Measurements from ENCODE around the gene RELN. TPM values are rescaled to one million over a fixed set of nuclear protein-coding genes. Genes with fewer than 3 reads are reported as not detected.

RELN gene
- total and polyA plus RNA-seq, 2 of the 13 experiments (the other 11 are each of a cell fraction or from before 2014, with no cell fraction given) = 315 to 332 TPM

DNA sequence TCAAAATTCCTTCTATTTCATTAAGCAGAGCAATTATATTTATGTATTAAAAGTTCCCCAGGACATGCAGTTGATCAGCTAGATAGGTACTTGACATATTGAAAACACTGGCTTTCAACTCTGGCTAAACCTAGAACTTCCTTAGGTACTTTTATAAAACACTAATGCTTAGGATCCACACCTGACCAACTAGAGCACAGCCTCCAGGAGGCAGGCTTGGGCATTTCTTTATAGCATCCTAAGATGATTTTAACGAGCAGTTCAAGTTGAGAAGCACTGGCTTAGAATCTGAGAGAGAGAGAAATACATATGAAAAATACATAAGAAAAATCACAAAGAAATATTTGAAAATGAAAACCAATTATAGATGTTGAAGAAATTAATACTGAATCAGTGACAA lies 564.3 kb downstream of the RELN start:
- 16% methylated on average over 1 of the region's 1 CpG for WGBS (ENCODE audit: low lambda C conversion rate)
- TF ChIP-seq ZNF7 (CRISPR knock-in tag; IDR thresholded peaks at IDR 0.05) = no peak
- TF ChIP-seq ZFP36 (IDR thresholded peaks at IDR 0.05; ENCODE audit: borderline replicate concordance, low read depth, low read length, partially characterized antibody) = no peak
- no peak for TF ChIP-seq SETDB1 (CRISPR knock-in tag; IDR thresholded peaks at IDR 0.05; ENCODE audit: borderline replicate concordance)
- TF ChIP-seq FOSL1 (CRISPR knock-in tag; IDR thresholded peaks at IDR 0.05; ENCODE audit: borderline replicate concordance) = no peak
- no peak for TF ChIP-seq MTA1 (CRISPR knock-in tag; IDR thresholded peaks at IDR 0.05; ENCODE audit: borderline replicate concordance)
- no peak for TF ChIP-seq ZSCAN20 (CRISPR knock-in tag; IDR thresholded peaks at IDR 0.05; ENCODE audit: borderline replicate concordance)
- no peak for TF ChIP-seq ZNF614 (CRISPR knock-in tag; IDR thresholded peaks at IDR 0.05; ENCODE audit: borderline replicate concordance)
- TF ChIP-seq TCF12 (IDR thresholded peaks at IDR 0.05) = no peak
- no peak for TF ChIP-seq TCF12 (CRISPR knock-in tag; IDR thresholded peaks at IDR 0.05)
- TF ChIP-seq, protein P1, sequence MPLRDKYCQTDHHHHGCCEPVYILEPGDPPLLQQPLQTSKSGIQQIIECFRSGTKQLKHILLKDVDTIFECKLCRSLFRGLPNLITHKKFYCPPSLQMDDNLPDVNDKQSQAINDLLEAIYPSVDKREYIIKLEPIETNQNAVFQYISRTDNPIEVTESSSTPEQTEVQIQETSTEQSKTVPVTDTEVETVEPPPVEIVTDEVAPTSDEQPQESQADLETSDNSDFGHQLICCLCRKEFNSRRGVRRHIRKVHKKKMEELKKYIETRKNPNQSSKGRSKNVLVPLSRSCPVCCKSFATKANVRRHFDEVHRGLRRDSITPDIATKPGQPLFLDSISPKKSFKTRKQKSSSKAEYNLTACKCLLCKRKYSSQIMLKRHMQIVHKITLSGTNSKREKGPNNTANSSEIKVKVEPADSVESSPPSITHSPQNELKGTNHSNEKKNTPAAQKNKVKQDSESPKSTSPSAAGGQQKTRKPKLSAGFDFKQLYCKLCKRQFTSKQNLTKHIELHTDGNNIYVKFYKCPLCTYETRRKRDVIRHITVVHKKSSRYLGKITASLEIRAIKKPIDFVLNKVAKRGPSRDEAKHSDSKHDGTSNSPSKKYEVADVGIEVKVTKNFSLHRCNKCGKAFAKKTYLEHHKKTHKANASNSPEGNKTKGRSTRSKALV (CRISPR knock-in tag; IDR thresholded peaks at IDR 0.05) = no peak
- TF ChIP-seq RNF2 (conservative IDR thresholded peaks at IDR 0.05; ENCODE audit: low read depth) = no peak
- TF ChIP-seq ZNF33A (CRISPR knock-in tag; IDR thresholded peaks at IDR 0.05; ENCODE audit: borderline replicate concordance) = no peak
- TF ChIP-seq AGO1 (IDR thresholded peaks at IDR 0.05; ENCODE audit: low read depth, low read length, poor library complexity, severe bottlenecking) = no peak
- TF ChIP-seq, protein P2, sequence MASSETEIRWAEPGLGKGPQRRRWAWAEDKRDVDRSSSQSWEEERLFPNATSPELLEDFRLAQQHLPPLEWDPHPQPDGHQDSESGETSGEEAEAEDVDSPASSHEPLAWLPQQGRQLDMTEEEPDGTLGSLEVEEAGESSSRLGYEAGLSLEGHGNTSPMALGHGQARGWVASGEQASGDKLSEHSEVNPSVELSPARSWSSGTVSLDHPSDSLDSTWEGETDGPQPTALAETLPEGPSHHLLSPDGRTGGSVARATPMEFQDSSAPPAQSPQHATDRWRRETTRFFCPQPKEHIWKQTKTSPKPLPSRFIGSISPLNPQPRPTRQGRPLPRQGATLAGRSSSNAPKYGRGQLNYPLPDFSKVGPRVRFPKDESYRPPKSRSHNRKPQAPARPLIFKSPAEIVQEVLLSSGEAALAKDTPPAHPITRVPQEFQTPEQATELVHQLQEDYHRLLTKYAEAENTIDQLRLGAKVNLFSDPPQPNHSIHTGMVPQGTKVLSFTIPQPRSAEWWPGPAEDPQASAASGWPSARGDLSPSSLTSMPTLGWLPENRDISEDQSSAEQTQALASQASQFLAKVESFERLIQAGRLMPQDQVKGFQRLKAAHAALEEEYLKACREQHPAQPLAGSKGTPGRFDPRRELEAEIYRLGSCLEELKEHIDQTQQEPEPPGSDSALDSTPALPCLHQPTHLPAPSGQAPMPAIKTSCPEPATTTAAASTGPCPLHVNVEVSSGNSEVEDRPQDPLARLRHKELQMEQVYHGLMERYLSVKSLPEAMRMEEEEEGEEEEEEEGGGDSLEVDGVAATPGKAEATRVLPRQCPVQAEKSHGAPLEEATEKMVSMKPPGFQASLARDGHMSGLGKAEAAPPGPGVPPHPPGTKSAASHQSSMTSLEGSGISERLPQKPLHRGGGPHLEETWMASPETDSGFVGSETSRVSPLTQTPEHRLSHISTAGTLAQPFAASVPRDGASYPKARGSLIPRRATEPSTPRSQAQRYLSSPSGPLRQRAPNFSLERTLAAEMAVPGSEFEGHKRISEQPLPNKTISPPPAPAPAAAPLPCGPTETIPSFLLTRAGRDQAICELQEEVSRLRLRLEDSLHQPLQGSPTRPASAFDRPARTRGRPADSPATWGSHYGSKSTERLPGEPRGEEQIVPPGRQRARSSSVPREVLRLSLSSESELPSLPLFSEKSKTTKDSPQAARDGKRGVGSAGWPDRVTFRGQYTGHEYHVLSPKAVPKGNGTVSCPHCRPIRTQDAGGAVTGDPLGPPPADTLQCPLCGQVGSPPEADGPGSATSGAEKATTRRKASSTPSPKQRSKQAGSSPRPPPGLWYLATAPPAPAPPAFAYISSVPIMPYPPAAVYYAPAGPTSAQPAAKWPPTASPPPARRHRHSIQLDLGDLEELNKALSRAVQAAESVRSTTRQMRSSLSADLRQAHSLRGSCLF (CRISPR knock-in tag; IDR thresholded peaks at IDR 0.05; ENCODE audit: borderline replicate concordance) = no peak
- TF ChIP-seq, protein P3, sequence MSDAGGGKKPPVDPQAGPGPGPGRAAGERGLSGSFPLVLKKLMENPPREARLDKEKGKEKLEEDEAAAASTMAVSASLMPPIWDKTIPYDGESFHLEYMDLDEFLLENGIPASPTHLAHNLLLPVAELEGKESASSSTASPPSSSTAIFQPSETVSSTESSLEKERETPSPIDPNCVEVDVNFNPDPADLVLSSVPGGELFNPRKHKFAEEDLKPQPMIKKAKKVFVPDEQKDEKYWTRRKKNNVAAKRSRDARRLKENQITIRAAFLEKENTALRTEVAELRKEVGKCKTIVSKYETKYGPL (CRISPR knock-in tag; IDR thresholded peaks at IDR 0.05) = no peak
- no peak for DNase-seq (ENCODE audit: low spot score)
- in situ Hi-C loops (cut with HindIII; ENCODE audit: extremely low pct_ligation_motif_present, low pct_unique_long_range_greater_than_20kb) (loop anchor here (25.0 kb wide), 1 partner anchor 737 kb away; no protein-coding TSS in a partner anchor), intact Hi-C loops (cut with micrococcal nuclease; ENCODE audit: unreplicated experiment) (no loop called here)
- no peak overlapping the region for H3K27ac ChIP-seq (ENCODE audit: extremely low read length, insufficient read depth, low read length)
- H3K36me3 ChIP-seq (replicated peaks in 1 of 2; ENCODE audit: control insufficient read depth in 1 of 2, insufficient read depth in 2 of 2, low read length in 2 of 2) = no peaks in the 10 kb centered on the region
- H3K4me2 ChIP-seq (ENCODE audit: low read depth, low read length) = no peak overlapping the region
- ChIA-PET POLR2A (no interaction called here), CTCF (ENCODE audit: low intra/inter-chr PET ratio, low total read pairs) (no interaction called here)
- BruUV-seq (replicated peaks) = no TSS peak
- H3K79me2 ChIP-seq (ENCODE audit: insufficient read depth, low read length) = no peaks in the 10 kb centered on the region
- FAIRE-seq = no peak
- no peaks in the 10 kb centered on the region for H3K9me3 ChIP-seq (ENCODE audit: low read length)
- ATAC-seq = no peak
- H3K4me3 ChIP-seq (replicated peaks in 1 of 3; ENCODE audit: insufficient read depth in 1 of 3, low read depth in 2 of 3, low read length in 3 of 3) = no peak overlapping the region
- no peak overlapping the region for H3K9ac ChIP-seq (ENCODE audit: insufficient read depth, low read depth, low read length)
- no peaks in the 10 kb centered on the region for H4K20me1 ChIP-seq (ENCODE audit: insufficient read depth, low read length)
- no peak overlapping the region for H2AFZ ChIP-seq (ENCODE audit: low read length)
- H3K27me3 ChIP-seq (ENCODE audit: control insufficient read depth in 1 of 2, insufficient read depth in 2 of 2, low read length in 2 of 2) = no peaks in the 10 kb centered on the region
- H3K4me1 ChIP-seq (ENCODE audit: insufficient read depth, low read length) = peaks cover 15% of the 10 kb centered on the region; the same call in 1 of the 2 replicates
